ENCODE measurements around the gene RPS6KA2. TPM values are rescaled to one million over a fixed set of nuclear protein-coding genes. Genes with fewer than 3 reads are reported as not detected.

Gene RPS6KA2
- total and polyA plus RNA-seq, 2 experiments from 2014 or later, result 12.5 to 25.3 TPM

- no peak for DNase-seq (ENCODE audit: low spot score)
- H3K4me3 ChIP-seq, result no peak overlapping the region
- Mint-ChIP-seq H3K4me3 (no peak overlapping the region), H3K27ac (no peak overlapping the region), H3K9me3 (no peaks in the 10 kb centered on the region), H3K36me3 (ENCODE audit: low read depth) (peaks cover 51% of the 10 kb centered on the region), H3K4me1 (no peaks in the 10 kb centered on the region), H3K27me3 (ENCODE audit: insufficient read depth, low read depth, poor library complexity) (peaks cover 2% of the 10 kb centered on the region)
- H2AFZ ChIP-seq, result no peak overlapping the region
- peaks cover 11% of the 10 kb centered on the region; the same call in 1 of the 2 replicates for H3K36me3 ChIP-seq (ENCODE audit: insufficient read depth)
- no peaks in the 10 kb centered on the region for H3K9me2 ChIP-seq (ENCODE audit: insufficient read depth)
- no peaks in the 10 kb centered on the region for H3K27me3 ChIP-seq (ENCODE audit: insufficient read depth)
- no peak for ATAC-seq
- no peak for TF ChIP-seq NANOG (IDR thresholded peaks at IDR 0.05; ENCODE audit: borderline replicate concordance)
- TF ChIP-seq ZNF331 (CRISPR knock-in tag; IDR thresholded peaks at IDR 0.05; ENCODE audit: low read depth), result no peak
- no peak for TF ChIP-seq EZH2phosphoT487 (IDR thresholded peaks at IDR 0.05; ENCODE audit: unreplicated experiment)
- no peak for TF ChIP-seq JUNB (IDR thresholded peaks at IDR 0.05; ENCODE audit: unreplicated experiment)
- TF ChIP-seq CREB1 (CRISPR knock-in tag; IDR thresholded peaks at IDR 0.05; ENCODE audit: low read depth), result no peak
- no peak overlapping the region for H3K27ac ChIP-seq (ENCODE audit: low read depth)
- H4K20me1 ChIP-seq (replicated peaks; ENCODE audit: insufficient read depth), result peaks cover 5% of the 10 kb centered on the region; the same call in 1 of the 2 replicates
- no peaks in the 10 kb centered on the region for H3K4me1 ChIP-seq (ENCODE audit: insufficient read depth)
- no peaks in the 10 kb centered on the region for H3F3A ChIP-seq (replicated peaks; ENCODE audit: low read depth)
- no peaks in the 10 kb centered on the region for H3K79me2 ChIP-seq (replicated peaks; ENCODE audit: insufficient read depth)
- H3K4me2 ChIP-seq, result no peak overlapping the region
Measured at GRCh38 chr6:166533205-166533824, 93.7 kb downstream of the RPS6KA2 start.

- Histone ChIP-seq H3K4me3 (no peak overlapping the region), H4K20me1 (replicated peaks; ENCODE audit: insufficient read depth) (no peaks in the 10 kb centered on the region; the same call in 1 of the 2 replicates), H2AFZ (no peak overlapping the region), H3K4me1 (ENCODE audit: insufficient read depth) (no peaks in the 10 kb centered on the region), H3K27ac (ENCODE audit: low read depth) (no peak overlapping the region), H3F3A (replicated peaks; ENCODE audit: low read depth) (no peaks in the 10 kb centered on the region), H3K27me3 (ENCODE audit: insufficient read depth) (no peaks in the 10 kb centered on the region), H3K9me2 (ENCODE audit: insufficient read depth) (no peaks in the 10 kb centered on the region), H3K4me2 (no peak overlapping the region), H3K36me3 (ENCODE audit: insufficient read depth) (peaks cover 11% of the 10 kb centered on the region; the same call in 1 of the 2 replicates), H3K79me2 (replicated peaks; ENCODE audit: insufficient read depth) (no peaks in the 10 kb centered on the region)
- DNase-seq (ENCODE audit: low spot score) (no peak), ATAC-seq (no peak)
- no peak overlapping the region for H3K27ac Mint-ChIP-seq
- peaks cover 51% of the 10 kb centered on the region for H3K36me3 Mint-ChIP-seq (ENCODE audit: low read depth)
- H3K4me3 Mint-ChIP-seq, result no peak overlapping the region
- H3K9me3 Mint-ChIP-seq, result no peaks in the 10 kb centered on the region
- no peak for TF ChIP-seq POLR2AphosphoS5 (IDR thresholded peaks at IDR 0.05; ENCODE audit: low read depth)
- TF ChIP-seq, protein P1, sequence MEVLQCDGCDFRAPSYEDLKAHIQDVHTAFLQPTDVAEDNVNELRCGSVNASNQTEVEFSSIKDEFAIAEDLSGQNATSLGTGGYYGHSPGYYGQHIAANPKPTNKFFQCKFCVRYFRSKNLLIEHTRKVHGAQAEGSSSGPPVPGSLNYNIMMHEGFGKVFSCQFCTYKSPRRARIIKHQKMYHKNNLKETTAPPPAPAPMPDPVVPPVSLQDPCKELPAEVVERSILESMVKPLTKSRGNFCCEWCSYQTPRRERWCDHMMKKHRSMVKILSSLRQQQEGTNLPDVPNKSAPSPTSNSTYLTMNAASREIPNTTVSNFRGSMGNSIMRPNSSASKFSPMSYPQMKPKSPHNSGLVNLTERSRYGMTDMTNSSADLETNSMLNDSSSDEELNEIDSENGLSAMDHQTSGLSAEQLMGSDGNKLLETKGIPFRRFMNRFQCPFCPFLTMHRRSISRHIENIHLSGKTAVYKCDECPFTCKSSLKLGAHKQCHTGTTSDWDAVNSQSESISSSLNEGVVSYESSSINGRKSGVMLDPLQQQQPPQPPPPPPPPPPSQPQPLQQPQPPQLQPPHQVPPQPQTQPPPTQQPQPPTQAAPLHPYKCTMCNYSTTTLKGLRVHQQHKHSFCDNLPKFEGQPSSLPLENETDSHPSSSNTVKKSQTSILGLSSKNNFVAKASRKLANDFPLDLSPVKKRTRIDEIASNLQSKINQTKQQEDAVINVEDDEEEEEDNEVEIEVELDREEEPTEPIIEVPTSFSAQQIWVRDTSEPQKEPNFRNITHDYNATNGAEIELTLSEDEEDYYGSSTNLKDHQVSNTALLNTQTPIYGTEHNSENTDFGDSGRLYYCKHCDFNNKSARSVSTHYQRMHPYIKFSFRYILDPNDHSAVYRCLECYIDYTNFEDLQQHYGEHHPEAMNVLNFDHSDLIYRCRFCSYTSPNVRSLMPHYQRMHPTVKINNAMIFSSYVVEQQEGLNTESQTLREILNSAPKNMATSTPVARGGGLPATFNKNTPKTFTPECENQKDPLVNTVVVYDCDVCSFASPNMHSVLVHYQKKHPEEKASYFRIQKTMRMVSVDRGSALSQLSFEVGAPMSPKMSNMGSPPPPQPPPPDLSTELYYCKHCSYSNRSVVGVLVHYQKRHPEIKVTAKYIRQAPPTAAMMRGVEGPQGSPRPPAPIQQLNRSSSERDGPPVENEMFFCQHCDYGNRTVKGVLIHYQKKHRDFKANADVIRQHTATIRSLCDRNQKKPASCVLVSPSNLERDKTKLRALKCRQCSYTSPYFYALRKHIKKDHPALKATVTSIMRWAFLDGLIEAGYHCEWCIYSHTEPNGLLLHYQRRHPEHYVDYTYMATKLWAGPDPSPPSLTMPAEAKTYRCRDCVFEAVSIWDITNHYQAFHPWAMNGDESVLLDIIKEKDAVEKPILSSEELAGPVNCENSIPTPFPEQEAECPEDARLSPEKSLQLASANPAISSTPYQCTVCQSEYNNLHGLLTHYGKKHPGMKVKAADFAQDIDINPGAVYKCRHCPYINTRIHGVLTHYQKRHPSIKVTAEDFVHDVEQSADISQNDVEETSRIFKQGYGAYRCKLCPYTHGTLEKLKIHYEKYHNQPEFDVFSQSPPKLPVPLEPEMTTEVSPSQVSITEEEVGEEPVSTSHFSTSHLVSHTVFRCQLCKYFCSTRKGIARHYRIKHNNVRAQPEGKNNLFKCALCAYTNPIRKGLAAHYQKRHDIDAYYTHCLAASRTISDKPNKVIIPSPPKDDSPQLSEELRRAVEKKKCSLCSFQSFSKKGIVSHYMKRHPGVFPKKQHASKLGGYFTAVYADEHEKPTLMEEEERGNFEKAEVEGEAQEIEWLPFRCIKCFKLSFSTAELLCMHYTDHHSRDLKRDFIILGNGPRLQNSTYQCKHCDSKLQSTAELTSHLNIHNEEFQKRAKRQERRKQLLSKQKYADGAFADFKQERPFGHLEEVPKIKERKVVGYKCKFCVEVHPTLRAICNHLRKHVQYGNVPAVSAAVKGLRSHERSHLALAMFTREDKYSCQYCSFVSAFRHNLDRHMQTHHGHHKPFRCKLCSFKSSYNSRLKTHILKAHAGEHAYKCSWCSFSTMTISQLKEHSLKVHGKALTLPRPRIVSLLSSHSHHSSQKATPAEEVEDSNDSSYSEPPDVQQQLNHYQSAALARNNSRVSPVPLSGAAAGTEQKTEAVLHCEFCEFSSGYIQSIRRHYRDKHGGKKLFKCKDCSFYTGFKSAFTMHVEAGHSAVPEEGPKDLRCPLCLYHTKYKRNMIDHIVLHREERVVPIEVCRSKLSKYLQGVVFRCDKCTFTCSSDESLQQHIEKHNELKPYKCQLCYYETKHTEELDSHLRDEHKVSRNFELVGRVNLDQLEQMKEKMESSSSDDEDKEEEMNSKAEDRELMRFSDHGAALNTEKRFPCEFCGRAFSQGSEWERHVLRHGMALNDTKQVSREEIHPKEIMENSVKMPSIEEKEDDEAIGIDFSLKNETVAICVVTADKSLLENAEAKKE (CRISPR knock-in tag; IDR thresholded peaks at IDR 0.05), result no peak
- TF ChIP-seq EZH2phosphoT487 (IDR thresholded peaks at IDR 0.05; ENCODE audit: unreplicated experiment), result no peak
- TF ChIP-seq ZNF331 (CRISPR knock-in tag; IDR thresholded peaks at IDR 0.05; ENCODE audit: low read depth), result no peak
- TF ChIP-seq ETS1 (IDR thresholded peaks at IDR 0.05), result no peak
- no peak for TF ChIP-seq STAT1 (IDR thresholded peaks at IDR 0.05; ENCODE audit: unreplicated experiment)
- H3K27me3 Mint-ChIP-seq (ENCODE audit: insufficient read depth, low read depth, poor library complexity), result peaks cover 2% of the 10 kb centered on the region
- H3K4me1 Mint-ChIP-seq, result peaks cover 5% of the 10 kb centered on the region; the same call in 2 of the 3 replicates
Measured at GRCh38 chr6:166532302-166532701, 94.7 kb downstream of the RPS6KA2 start.
